Measurements from ENCODE around the gene POLR3A.
"Not testable (repeated sequence)": the region's sequence is repeated elsewhere in the genome, so short reads cannot be mapped to it uniquely, and the experiment has no call there.

The POLR3A gene

DNA sequence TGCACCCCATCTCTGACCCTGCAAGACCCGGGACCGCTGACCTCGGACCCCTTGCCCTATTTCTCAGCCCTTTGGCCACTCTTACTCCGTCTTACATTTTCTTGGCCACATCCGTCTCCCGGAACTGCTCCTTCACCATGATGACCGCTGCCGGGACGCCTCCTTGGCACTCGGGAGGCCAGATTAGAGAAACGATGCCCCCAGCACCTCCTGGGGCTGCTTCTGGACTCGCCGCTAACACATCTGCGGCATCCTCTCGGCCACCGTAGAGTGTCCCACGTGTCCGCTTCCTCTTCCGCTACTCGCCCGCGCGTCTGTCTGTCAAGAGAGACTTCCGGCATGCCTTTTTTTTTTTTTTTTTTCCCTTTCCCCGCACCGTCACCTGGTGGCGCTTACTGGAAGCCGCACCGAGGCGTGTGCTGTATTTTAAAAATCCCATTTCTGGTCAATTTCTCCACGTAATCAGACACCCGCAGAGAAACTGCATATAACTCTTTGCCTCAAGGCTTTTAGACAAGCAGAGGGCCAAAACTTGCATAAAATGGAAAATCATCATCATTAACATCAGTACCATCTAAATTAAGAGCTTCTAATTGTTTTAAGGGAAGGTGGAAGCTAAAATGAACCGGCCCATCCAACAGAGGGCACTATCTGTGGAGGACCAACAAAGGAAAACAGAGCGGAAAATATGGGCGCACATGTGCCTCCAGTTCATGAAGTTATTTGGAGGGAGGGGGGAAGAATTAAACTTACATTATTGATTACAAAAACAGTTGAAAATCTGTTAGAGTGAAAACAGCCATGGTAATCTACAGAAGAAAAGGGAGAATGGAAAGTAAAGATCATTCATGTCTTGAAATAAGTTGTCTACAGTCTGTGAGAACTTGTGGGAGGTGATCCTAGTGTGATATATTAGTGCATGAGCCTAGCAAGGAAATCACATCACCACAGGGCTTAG, at the start of gene POLR3A:
Gene POLR3A, minus strand, starts transcription at position 247 of the 958 bp plus-strand sequence. Its CDS starts 108 bp downstream, at position 139.
- Histone ChIP-seq H3K9ac (ENCODE audit: low read depth, low read length) (peak within 1 kb of the TSS; percentile 89), H3K4me3 (ENCODE audit: low read depth, low read length) (peak within 1 kb of the TSS; percentile 99), H3K9me3 (ENCODE audit: control insufficient read depth, insufficient read depth, low read length) (no peaks in the 10 kb centered on the region), H3K36me3 (ENCODE audit: control insufficient read depth, insufficient read depth, low read length) (peaks cover 10% of the 10 kb centered on the region), H3K4me1 (ENCODE audit: control insufficient read depth, insufficient read depth, low read length) (peaks cover 4% of the 10 kb centered on the region), H3K27me3 (ENCODE audit: control insufficient read depth, insufficient read depth, low read length) (no peaks in the 10 kb centered on the region)

DNA sequence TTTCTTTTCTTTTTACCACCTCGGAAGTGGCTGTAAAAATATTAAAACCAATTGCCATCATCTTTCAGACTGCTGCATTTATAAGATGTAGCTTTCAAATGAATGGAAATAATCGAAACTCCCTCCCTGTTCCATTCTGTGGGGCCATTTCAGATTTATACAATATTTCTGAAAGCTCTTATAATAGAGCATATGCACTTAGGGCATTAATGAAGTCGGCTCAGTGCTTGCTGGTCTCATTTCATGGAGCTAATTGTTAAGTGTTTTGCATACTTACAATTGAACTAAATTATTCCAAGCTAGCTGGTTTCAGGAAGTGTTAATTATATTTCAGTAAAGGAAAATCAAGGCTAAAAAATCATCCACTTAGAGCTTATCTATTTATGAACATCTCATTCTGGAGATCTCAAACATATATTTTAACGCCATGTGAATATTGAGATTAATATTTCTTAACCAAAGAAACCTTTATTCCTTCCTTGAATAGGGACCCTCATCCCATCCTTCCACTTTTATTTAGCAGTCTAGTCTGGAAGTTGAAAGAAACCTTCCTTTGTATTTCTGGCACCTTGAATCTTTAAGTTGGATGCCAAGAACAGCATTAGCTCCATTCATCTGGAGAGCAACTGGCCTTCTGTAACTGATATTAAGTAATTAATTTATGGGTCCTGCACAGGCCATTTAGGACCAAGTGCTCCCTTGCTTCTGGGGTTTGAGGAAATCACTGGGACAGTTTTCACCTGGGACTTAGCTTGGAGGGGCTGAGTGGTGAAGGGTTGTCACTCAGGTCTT, 49.4 kb upstream of the POLR3A start:
- Histone ChIP-seq H3K9me3 (ENCODE audit: control insufficient read depth, insufficient read depth, low read length) (peaks cover 6% of the 10 kb centered on the region), H3K4me3 (ENCODE audit: low read depth, low read length) (no peak overlapping the region), H3K9ac (ENCODE audit: low read depth, low read length) (no peak overlapping the region), H3K36me3 (ENCODE audit: control insufficient read depth, insufficient read depth, low read length) (no peaks in the 10 kb centered on the region), H3K27me3 (ENCODE audit: control insufficient read depth, insufficient read depth, low read length) (no peaks in the 10 kb centered on the region), H3K4me1 (ENCODE audit: control insufficient read depth, insufficient read depth, low read length) (no peaks in the 10 kb centered on the region)

DNA sequence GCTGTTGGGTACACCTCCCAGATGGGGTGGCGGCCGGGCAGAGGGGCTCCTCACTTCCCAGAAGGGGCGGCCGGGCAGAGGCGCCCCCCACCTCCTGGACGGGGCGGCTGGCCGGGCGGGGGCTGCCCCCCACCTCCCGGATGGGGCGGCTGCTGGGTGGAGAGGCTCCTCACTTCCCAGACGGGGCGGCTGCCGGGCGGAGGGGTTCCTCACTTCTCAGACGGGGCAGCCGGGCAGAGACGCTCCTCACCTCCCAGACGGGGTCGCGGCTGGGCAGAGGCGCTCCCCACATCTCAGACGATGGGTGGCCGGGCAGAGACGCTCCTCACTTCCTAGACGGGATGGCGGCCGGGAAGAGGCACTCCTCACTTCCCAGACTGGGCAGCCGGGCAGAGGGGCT, 46.5 kb upstream of the POLR3A start:
- H3K9me3 ChIP-seq (ENCODE audit: control insufficient read depth, insufficient read depth, low read length); H3K4me1 ChIP-seq (ENCODE audit: control insufficient read depth, insufficient read depth, low read length); H3K27me3 ChIP-seq (ENCODE audit: control insufficient read depth, insufficient read depth, low read length); H3K36me3 ChIP-seq (ENCODE audit: control insufficient read depth, insufficient read depth, low read length); H3K4me3 ChIP-seq (ENCODE audit: low read depth, low read length); H3K9ac ChIP-seq (ENCODE audit: low read depth, low read length): not testable (repeated sequence)

DNA sequence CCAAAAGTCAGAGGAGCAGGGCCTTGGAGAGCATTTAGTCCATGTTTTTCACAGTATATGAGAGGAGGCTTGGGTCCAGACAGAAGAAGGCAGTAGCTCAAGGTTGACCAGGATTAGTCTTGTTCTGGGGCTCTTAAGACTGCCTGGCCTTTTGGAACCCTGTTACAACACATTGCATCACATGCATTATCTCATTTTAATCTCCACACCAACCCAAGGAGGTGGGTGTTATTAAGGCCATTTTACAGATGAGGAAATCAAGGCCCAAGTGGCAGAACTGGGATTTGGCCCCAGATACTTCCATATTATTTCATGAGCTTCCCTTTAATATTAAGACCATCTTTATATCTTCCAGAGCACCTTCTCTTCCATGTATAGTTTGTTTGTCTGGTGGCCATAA, 43.2 kb upstream of the POLR3A start:
- H3K4me3 ChIP-seq (ENCODE audit: low read depth, low read length), result no peak overlapping the region
- H3K9ac ChIP-seq (ENCODE audit: low read depth, low read length), result no peak overlapping the region
- H3K36me3 ChIP-seq (ENCODE audit: control insufficient read depth, insufficient read depth, low read length), result no peaks in the 10 kb centered on the region
- no peaks in the 10 kb centered on the region for H3K27me3 ChIP-seq (ENCODE audit: control insufficient read depth, insufficient read depth, low read length)
- H3K4me1 ChIP-seq (ENCODE audit: control insufficient read depth, insufficient read depth, low read length), result no peaks in the 10 kb centered on the region
- peaks cover 6% of the 10 kb centered on the region for H3K9me3 ChIP-seq (ENCODE audit: control insufficient read depth, insufficient read depth, low read length)

DNA sequence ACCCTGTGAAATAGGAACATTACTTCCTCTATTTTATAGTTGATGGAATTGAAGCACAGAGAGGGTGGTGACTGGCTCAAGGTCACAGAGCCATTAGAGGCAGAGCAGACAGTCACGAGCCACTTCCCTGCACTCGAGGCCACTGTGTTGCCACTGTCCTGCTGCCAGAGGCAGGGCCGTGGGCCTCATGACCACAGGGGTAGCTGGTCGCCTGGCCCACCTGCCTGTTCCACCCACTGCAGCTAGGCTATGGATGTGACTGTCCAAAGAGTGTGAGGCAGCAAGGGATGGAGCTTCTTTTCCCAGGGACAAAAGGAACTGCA, 42.5 kb upstream of the POLR3A start:
- Histone ChIP-seq H3K27me3 (ENCODE audit: control insufficient read depth, insufficient read depth, low read length) (no peaks in the 10 kb centered on the region), H3K4me1 (ENCODE audit: control insufficient read depth, insufficient read depth, low read length) (no peaks in the 10 kb centered on the region), H3K9me3 (ENCODE audit: control insufficient read depth, insufficient read depth, low read length) (peaks cover 2% of the 10 kb centered on the region), H3K9ac (ENCODE audit: low read depth, low read length) (no peak overlapping the region), H3K4me3 (ENCODE audit: low read depth, low read length) (no peak overlapping the region), H3K36me3 (ENCODE audit: control insufficient read depth, insufficient read depth, low read length) (no peaks in the 10 kb centered on the region)

DNA sequence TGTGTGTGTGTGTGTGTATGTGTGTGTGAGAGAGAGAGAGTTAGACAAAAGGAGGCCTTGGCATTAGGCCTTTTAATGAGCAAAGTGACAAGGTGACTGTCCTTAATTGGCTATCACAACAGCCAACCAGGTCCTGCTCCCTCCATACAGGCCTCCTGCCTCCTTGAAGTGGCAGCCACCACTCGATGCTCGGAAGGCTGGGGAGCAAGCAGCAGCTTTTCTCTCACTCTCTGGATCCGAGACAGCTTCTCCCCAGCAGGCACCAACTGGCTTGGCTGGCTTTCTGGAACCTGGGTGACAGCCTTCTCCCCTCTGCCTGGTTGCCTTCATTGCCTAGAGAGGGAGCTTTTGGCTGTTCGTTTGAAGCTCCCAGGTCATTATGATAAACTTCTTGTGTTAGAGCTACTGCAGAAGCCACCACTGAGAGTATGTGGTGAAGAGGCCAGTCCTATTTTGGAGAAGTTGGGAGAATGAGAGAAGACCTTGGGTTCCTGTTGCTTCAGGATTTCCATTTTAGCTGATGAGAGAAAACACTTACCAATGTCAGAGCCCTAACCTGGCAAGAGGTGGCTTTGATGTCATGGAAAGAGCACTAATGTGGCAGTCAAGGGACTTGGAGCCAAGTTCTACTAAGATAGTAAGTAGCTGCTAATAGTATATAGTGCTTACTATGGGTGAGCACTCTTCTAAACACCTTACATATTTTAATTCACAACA, 42.0 kb upstream of the POLR3A start:
- no peak overlapping the region for H3K4me3 ChIP-seq (ENCODE audit: low read depth, low read length)
- no peaks in the 10 kb centered on the region for H3K9me3 ChIP-seq (ENCODE audit: control insufficient read depth, insufficient read depth, low read length)
- H3K9ac ChIP-seq (ENCODE audit: low read depth, low read length), result no peak overlapping the region
- no peaks in the 10 kb centered on the region for H3K36me3 ChIP-seq (ENCODE audit: control insufficient read depth, insufficient read depth, low read length)
- no peaks in the 10 kb centered on the region for H3K27me3 ChIP-seq (ENCODE audit: control insufficient read depth, insufficient read depth, low read length)
- H3K4me1 ChIP-seq (ENCODE audit: control insufficient read depth, insufficient read depth, low read length), result no peaks in the 10 kb centered on the region

DNA sequence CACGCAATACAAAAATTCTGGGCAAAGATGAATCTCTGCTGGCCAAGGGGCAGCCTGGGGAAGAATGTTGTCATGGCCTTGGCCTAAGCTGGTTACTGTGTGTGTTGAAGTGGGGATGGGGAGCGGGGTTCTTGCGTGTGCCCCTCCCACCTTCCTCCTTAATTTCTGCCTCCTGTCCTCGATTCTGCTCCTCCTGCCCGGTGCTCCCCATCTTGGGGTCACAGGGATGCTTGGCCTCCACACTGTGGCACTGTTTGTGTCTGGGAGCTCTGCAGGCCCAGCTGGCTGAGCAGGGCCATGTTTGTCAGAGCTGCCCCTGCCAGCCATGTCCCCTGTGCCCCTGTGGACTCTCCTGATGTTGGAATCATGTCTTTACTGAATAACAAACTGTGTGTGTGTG, 41.4 kb upstream of the POLR3A start:
- H3K4me1 ChIP-seq (ENCODE audit: control insufficient read depth, insufficient read depth, low read length), result no peaks in the 10 kb centered on the region
- no peaks in the 10 kb centered on the region for H3K27me3 ChIP-seq (ENCODE audit: control insufficient read depth, insufficient read depth, low read length)
- no peaks in the 10 kb centered on the region for H3K9me3 ChIP-seq (ENCODE audit: control insufficient read depth, insufficient read depth, low read length)
- no peaks in the 10 kb centered on the region for H3K36me3 ChIP-seq (ENCODE audit: control insufficient read depth, insufficient read depth, low read length)
- H3K4me3 ChIP-seq (ENCODE audit: low read depth, low read length), result no peak overlapping the region
- H3K9ac ChIP-seq (ENCODE audit: low read depth, low read length), result no peak overlapping the region

DNA sequence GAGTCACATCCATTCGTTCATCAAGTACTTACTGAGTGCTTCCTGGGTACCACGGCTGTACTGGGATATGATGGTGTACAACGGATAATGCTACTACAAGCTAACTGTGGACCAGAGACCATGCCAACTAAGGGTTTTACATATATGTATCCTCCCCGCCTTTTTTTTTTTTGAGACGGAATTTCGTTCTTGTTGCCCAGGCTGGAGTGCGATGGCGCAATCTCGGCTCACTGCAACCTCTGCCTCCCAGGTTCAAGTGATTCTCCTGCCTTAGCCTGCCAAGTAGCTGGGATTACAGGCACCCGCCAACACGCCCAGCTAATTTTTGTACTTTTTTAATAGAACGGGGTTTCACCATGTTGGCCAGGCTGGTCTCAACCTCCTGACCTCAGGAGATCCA, 40.7 kb upstream of the POLR3A start:
- H3K9ac ChIP-seq (ENCODE audit: low read depth, low read length); H3K4me3 ChIP-seq (ENCODE audit: low read depth, low read length); H3K4me1 ChIP-seq (ENCODE audit: control insufficient read depth, insufficient read depth, low read length); H3K27me3 ChIP-seq (ENCODE audit: control insufficient read depth, insufficient read depth, low read length); H3K36me3 ChIP-seq (ENCODE audit: control insufficient read depth, insufficient read depth, low read length); H3K9me3 ChIP-seq (ENCODE audit: control insufficient read depth, insufficient read depth, low read length): not testable (repeated sequence)

DNA sequence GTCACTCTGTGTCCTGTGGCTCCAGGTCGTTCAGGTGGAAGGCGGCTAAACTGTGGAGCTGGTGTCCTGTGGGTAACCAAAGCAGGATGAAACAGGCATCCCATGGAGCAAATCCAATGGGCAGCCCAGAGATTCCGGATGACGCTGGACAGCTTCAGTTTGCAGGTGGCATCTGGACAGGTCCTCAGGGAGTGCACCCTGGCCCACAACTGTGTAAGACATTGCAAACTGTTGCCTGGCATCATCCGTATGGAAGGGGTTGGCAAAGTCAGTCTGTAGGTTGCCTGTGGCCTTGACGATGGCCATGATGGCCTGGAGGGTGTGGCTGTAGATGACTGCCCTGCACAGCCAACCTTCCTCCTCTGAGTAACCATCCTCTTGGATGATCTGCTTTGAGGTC, 39.8 kb upstream of the POLR3A start:
- Histone ChIP-seq H3K36me3 (ENCODE audit: control insufficient read depth, insufficient read depth, low read length) (no peaks in the 10 kb centered on the region), H3K4me3 (ENCODE audit: low read depth, low read length) (no peak overlapping the region), H3K4me1 (ENCODE audit: control insufficient read depth, insufficient read depth, low read length) (no peaks in the 10 kb centered on the region), H3K9me3 (ENCODE audit: control insufficient read depth, insufficient read depth, low read length) (no peaks in the 10 kb centered on the region), H3K9ac (ENCODE audit: low read depth, low read length) (no peak overlapping the region), H3K27me3 (ENCODE audit: control insufficient read depth, insufficient read depth, low read length) (no peaks in the 10 kb centered on the region)

DNA sequence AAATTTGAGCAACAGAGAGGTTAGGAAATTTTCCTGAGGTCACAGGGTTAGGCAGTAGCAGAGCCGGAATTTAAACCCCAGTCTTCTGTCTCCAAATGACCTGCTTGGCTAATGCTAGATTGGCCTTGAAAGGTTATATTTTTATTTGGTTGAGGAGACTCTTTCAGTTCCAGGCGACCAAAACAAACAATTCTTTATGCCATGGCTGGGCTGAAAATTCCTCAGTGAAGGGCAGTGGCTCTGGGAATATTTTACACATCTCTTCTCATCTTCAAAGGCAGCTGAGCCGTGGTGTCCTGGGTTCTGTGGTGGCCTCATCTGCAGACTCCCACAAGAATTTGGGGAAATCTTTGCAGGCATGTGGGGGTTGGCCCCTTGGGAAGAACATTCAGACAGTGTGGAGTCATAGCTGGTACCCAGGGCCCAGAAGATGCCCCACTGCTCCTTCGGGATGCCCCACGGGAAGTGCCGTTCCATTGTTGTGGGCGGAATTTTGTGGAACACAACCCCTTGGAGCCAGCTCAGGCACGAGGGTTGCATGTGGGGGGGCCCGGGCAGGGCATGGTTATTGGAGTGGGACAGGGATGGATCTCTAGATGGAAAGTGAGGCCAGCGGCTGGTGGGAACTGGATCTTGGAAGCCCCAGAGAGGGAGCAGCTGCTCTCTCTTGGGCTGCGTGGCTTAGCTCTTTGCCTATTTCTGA, 37.6 kb upstream of the POLR3A start:
- Histone ChIP-seq H3K9ac (ENCODE audit: low read depth, low read length) (no peak overlapping the region), H3K4me3 (ENCODE audit: low read depth, low read length) (no peak overlapping the region), H3K36me3 (ENCODE audit: control insufficient read depth, insufficient read depth, low read length) (no peaks in the 10 kb centered on the region), H3K27me3 (ENCODE audit: control insufficient read depth, insufficient read depth, low read length) (no peaks in the 10 kb centered on the region), H3K9me3 (ENCODE audit: control insufficient read depth, insufficient read depth, low read length) (no peaks in the 10 kb centered on the region), H3K4me1 (ENCODE audit: control insufficient read depth, insufficient read depth, low read length) (no peaks in the 10 kb centered on the region)

DNA sequence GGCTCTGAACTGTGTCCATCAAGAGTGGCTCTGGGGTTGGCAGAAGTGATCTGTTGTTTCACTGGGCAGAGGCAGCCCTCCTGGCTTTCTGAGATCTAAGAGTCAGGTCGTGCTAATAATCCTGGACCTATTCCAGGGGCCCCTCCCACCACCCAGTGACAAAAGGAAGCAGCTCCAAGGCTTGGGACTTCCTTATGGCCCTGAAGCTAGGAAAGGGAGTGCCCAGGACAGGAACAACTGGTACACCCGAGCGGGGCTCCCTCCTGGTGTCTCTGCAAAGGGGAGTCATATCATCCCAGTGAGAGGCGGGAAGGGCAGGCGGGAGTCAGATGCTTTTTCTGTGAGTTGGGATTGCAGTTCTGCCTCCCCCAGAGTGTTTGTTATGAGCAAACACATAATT, 36.7 kb upstream of the POLR3A start:
- Histone ChIP-seq H3K9ac (ENCODE audit: low read depth, low read length) (no peak overlapping the region), H3K9me3 (ENCODE audit: control insufficient read depth, insufficient read depth, low read length) (no peaks in the 10 kb centered on the region), H3K4me3 (ENCODE audit: low read depth, low read length) (no peak overlapping the region), H3K36me3 (ENCODE audit: control insufficient read depth, insufficient read depth, low read length) (no peaks in the 10 kb centered on the region), H3K4me1 (ENCODE audit: control insufficient read depth, insufficient read depth, low read length) (no peaks in the 10 kb centered on the region), H3K27me3 (ENCODE audit: control insufficient read depth, insufficient read depth, low read length) (no peaks in the 10 kb centered on the region)
